LNCaP clone FGC (cell line): ENCODE results near the gene CFAP161.

Source experiments
- DNase-seq: peaks from one replicate; pipeline ENCODE4 v3.0.0-alpha.2; 2011; ENCODE audit warnings: low read depth
- H3K4me3 ChIP-seq: 2 replicates; pipeline ENCODE4 v1.5.1; 2011; ENCODE audit warnings: mild to moderate bottlenecking, low read depth, low read length, control low read depth
- TF ChIP-seq, protein P1 (sequence below): IDR thresholded peaks from 2 replicates; pipeline ENCODE4 v1.5.1; 2012; ENCODE audit warnings: mild to moderate bottlenecking; ENCODE audit not compliant: control insufficient read depth, insufficient read depth; ENCODE audit errors: extremely low read depth

Gene CFAP161

GRCh38 chr15:81174125-81174791, 40.2 kb downstream of the CFAP161 start:
- H3K4me3 ChIP-seq, result no peak overlapping the region
- TF ChIP-seq, protein P1, sequence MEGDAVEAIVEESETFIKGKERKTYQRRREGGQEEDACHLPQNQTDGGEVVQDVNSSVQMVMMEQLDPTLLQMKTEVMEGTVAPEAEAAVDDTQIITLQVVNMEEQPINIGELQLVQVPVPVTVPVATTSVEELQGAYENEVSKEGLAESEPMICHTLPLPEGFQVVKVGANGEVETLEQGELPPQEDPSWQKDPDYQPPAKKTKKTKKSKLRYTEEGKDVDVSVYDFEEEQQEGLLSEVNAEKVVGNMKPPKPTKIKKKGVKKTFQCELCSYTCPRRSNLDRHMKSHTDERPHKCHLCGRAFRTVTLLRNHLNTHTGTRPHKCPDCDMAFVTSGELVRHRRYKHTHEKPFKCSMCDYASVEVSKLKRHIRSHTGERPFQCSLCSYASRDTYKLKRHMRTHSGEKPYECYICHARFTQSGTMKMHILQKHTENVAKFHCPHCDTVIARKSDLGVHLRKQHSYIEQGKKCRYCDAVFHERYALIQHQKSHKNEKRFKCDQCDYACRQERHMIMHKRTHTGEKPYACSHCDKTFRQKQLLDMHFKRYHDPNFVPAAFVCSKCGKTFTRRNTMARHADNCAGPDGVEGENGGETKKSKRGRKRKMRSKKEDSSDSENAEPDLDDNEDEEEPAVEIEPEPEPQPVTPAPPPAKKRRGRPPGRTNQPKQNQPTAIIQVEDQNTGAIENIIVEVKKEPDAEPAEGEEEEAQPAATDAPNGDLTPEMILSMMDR, result no peak
- no peak for DNase-seq

- H3K4me3 ChIP-seq, result no peak overlapping the region
- DNase-seq, result no peak
- TF ChIP-seq, protein P1, result no peak
Measured at GRCh38 chr15:81174792-81175327, 40.8 kb downstream of the CFAP161 start.

- TF ChIP-seq, protein P1, result no peak
- no peak for DNase-seq
- no peak overlapping the region for H3K4me3 ChIP-seq
Measured at GRCh38 chr15:81175496-81175895, 41.4 kb downstream of the CFAP161 start.

DNA sequence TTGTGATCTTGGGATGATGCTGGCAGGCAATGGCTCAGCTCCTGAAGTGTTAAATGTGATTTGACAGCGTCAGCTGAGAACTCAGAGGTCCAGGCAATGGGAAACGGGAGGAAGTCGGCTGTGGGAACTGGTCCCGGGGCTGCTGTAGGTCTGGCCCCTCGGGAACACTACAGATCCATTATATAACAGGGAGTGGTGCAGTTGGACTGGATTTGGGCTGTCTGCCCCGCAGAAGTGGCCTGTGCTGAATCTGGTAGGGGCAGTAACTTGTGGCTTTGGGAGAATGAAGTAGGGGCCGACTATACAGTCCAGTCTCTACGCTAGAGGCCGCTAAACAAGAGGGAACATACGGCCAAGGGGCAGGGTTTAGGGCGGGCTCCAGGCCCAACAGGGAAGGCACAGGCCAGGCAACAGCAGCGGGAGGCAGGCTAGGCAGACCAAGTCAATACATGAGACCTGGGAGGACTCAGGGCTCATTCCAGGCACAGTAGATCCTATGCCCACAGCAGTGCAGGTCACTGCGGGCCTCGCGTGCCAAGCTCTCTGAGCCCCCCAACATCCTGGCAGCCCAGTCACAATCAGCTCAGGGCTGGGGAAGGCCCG, 42.3 kb downstream of the CFAP161 start:
- no peak for DNase-seq
- H3K4me3 ChIP-seq, result no peak overlapping the region
- TF ChIP-seq, protein P1, result no peak

DNA sequence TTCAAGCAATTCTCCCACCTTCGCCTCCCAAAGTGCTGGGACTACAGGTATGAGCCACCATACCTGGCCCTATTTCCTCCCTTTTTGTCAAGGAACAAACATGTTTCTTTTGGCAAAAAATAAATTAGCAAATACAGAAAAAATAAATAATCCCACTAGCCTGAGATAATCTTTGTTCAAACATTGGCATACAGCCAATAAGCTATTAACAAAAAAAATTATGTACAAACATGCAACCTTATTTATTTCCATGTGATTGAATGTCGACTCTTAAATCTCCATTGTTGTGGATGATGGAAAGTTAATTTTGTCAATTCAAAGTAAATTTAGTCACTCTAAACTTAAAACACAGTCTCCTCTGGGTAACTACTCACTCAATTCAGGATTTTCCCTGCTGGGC, 44.3 kb downstream of the CFAP161 start:
- DNase-seq, result peak; percentile 6
- TF ChIP-seq, protein P1, result no peak
- H3K4me3 ChIP-seq, result no peak overlapping the region

GRCh38 chr15:81181220-81181619, 47.1 kb downstream of the CFAP161 start:
- TF ChIP-seq, protein P1, result no peak
- DNase-seq, result no peak

More at GRCh38 chr15:81181220-81181619, 47.1 kb downstream of the CFAP161 start:
- H3K4me3 ChIP-seq, result no peak overlapping the region
